HG02884 (cell line): Measurements from ENCODE around the gene CCDC134.

Source experiments
- ATAC-seq: cut with Tn5 transposase; IDR thresholded peaks from one replicate; pipeline ENCODE4 v1.9.1; 2021; ENCODE audit warnings: mild to moderate bottlenecking, moderate library complexity; ENCODE audit not compliant: unreplicated experiment

CCDC134 gene

GRCh38 chr22:41875531-41876270 is 75.2 kb downstream of the CCDC134 start:
- no peak for ATAC-seq
